Right lobe of liver (tissue), 4 donors: Measurements from ENCODE around the gene NCLN.

Experiments
- POLR2A ChIP-seq: fragments of 450-650 bp; IDR thresholded peaks from one replicate; pipeline ENCODE4 v1.6.1; 2017; ENCODE audit warnings: antibody characterized with exemption, mild to moderate bottlenecking
- TF ChIP-seq, protein P1 (sequence below), 4 donors: fragments of 200-600 bp in 3 of 4; fragments of 450-650 bp in 1 of 4; IDR thresholded peaks; one replicate each; pipeline versions ENCODE4 v1.5.1 to v1.8.0; 2016 to 2022; ENCODE audit warnings: antibody characterized with exemption in 4 of 4, mild to moderate bottlenecking in 2 of 4
- donor health status: DM: no; HTN: no; CAD: no.
- donor health status: DM: no; HTN: no; CAD: no.
- donor health status: DM: no; HTN: yes; CAD: no.

DNA sequence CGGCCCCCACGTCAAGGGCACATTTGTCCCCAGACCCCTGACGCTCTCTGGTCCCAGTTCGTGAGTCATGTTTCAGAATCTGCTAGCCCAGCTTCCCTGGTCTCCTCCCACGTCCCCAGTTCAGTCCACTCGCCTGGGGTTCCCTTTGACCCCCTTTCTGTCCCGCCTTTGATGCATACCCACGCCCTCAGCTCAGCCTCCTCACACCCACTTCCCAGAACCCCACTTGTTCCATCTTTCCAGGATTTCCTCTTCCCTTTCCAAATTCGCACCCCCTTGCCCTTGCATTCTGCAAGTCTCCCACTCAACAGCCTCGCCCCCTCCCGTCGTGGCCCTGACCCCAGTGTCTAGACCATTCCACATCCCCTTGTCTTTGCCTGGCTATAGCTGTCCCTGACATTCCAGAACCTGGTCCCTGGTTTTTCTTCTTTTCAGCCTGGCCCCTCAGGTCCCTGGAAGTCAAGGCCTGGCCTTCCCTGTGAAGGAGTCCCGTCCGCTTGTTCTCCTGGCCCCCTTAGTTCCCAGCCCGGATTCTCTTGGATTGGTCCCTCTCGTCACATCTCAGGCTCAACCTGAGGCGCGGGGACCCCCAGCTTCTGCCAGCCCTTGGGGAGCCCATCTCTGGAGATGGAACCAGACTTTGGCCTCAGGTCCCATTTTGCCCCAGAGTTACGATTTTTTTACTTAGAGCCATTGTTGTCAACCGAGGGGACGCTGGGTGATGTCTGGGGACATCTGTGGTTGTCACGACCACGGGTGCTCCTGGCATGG lies 1.3 kb downstream of the NCLN start:
- no peak for TF ChIP-seq POLR2A
- TF ChIP-seq, protein P1, sequence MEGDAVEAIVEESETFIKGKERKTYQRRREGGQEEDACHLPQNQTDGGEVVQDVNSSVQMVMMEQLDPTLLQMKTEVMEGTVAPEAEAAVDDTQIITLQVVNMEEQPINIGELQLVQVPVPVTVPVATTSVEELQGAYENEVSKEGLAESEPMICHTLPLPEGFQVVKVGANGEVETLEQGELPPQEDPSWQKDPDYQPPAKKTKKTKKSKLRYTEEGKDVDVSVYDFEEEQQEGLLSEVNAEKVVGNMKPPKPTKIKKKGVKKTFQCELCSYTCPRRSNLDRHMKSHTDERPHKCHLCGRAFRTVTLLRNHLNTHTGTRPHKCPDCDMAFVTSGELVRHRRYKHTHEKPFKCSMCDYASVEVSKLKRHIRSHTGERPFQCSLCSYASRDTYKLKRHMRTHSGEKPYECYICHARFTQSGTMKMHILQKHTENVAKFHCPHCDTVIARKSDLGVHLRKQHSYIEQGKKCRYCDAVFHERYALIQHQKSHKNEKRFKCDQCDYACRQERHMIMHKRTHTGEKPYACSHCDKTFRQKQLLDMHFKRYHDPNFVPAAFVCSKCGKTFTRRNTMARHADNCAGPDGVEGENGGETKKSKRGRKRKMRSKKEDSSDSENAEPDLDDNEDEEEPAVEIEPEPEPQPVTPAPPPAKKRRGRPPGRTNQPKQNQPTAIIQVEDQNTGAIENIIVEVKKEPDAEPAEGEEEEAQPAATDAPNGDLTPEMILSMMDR (IDR thresholded peaks at IDR 0.05) = no peak
